H9 (cell line): ENCODE results near the gene GATA1. TPM values are rescaled to one million over a fixed set of nuclear protein-coding genes. Genes with fewer than 3 reads are reported as not detected.

ENCODE experiments used
- DNase-seq: peaks from one replicate; pipeline ENCODE4 v3.0.0-alpha.2; 2017
- H2AFZ ChIP-seq: one replicate; pipeline ENCODE4 v1.6.1; 2013; ENCODE audit warnings: mild to moderate bottlenecking, low read length, control low read depth, moderate library complexity
- H2AK5ac ChIP-seq: 2 replicates; pipeline ENCODE4 v1.6.1; 2013; ENCODE audit warnings: low read length, control low read depth, mixed read lengths; ENCODE audit not compliant: insufficient read length
- H2BK120ac ChIP-seq: one replicate; pipeline ENCODE4 v1.6.1; 2013; ENCODE audit warnings: low read depth, mild to moderate bottlenecking, low read length, control low read depth, inconsistent platforms; ENCODE audit not compliant: poor library complexity, severe bottlenecking
- H2BK12ac ChIP-seq: 2 replicates; pipeline ENCODE4 v1.6.1; 2013; ENCODE audit warnings: low read length, control low read depth, mixed read lengths, low read depth; ENCODE audit not compliant: insufficient read length
- H2BK15ac ChIP-seq: 2 replicates; pipeline ENCODE4 v1.6.1; 2013; ENCODE audit warnings: low read depth, low read length, control low read depth
- H2BK20ac ChIP-seq: one replicate; pipeline ENCODE4 v1.6.1; 2013; ENCODE audit warnings: low read depth, mild to moderate bottlenecking, low read length, control low read depth, inconsistent platforms; ENCODE audit not compliant: poor library complexity, severe bottlenecking
- H2BK5ac ChIP-seq: 2 replicates; pipeline ENCODE4 v1.6.1; 2013; ENCODE audit warnings: low read length, control low read depth, mixed read lengths; ENCODE audit not compliant: insufficient read length
- H3K14ac ChIP-seq: 2 replicates; pipeline ENCODE4 v1.6.1; 2013; ENCODE audit warnings: low read length, control low read depth; ENCODE audit not compliant: insufficient read depth
- H3K18ac ChIP-seq: 2 replicates; pipeline ENCODE4 v1.6.1; 2013; ENCODE audit warnings: low read depth, mild to moderate bottlenecking, mixed read lengths, low read length, control low read depth; ENCODE audit not compliant: insufficient read length
- H3K23ac ChIP-seq: 2 replicates; pipeline ENCODE4 v1.6.1; 2013; ENCODE audit warnings: low read length, control low read depth, mixed read lengths, low read depth; ENCODE audit not compliant: insufficient read length
- H3K23me2 ChIP-seq: 2 replicates; pipeline ENCODE4 v1.6.1; 2013; ENCODE audit warnings: low read depth, mild to moderate bottlenecking, mixed read lengths, low read length, control low read depth; ENCODE audit not compliant: insufficient read length, poor library complexity, severe bottlenecking
- H3K27ac ChIP-seq: 2 replicates; pipeline ENCODE4 v1.5.1; 2013; ENCODE audit warnings: low read length, control low read depth, mixed read lengths, low read depth; ENCODE audit not compliant: insufficient read length
- H3K27me3 ChIP-seq: 2 replicates; pipeline ENCODE4 v1.6.1; 2013; ENCODE audit warnings: low read length, control low read depth, inconsistent platforms; ENCODE audit not compliant: insufficient read depth
- H3K4ac ChIP-seq: 2 replicates; pipeline ENCODE4 v1.6.1; 2013; ENCODE audit warnings: low read depth, mild to moderate bottlenecking, control low read depth, inconsistent platforms, low read length, moderate library complexity
- H3K4me1 ChIP-seq: 2 replicates; pipeline ENCODE4 v1.6.1; 2013; ENCODE audit warnings: low read length, control low read depth, inconsistent platforms; ENCODE audit not compliant: insufficient read depth
- H3K4me2 ChIP-seq: 2 replicates; pipeline ENCODE4 v1.6.1; 2013; ENCODE audit warnings: low read length, control low read depth, mixed read lengths; ENCODE audit not compliant: insufficient read length, insufficient read depth
- H3K56ac ChIP-seq: 2 replicates; pipeline ENCODE4 v1.6.1; 2013; ENCODE audit warnings: low read depth, mild to moderate bottlenecking, mixed read lengths, low read length, control low read depth; ENCODE audit not compliant: insufficient read length
- H3K79me1 ChIP-seq: 2 replicates; pipeline ENCODE4 v1.6.1; 2013; ENCODE audit warnings: low read depth, mild to moderate bottlenecking, moderate library complexity, low read length, control low read depth, inconsistent platforms; ENCODE audit not compliant: insufficient read depth, poor library complexity, severe bottlenecking
- H3K79me2 ChIP-seq: 2 replicates; pipeline ENCODE4 v1.6.1; 2013; ENCODE audit warnings: low read length, control low read depth, inconsistent platforms; ENCODE audit not compliant: insufficient read depth
- H3K9ac ChIP-seq: 2 replicates; pipeline ENCODE4 v1.6.1; 2013; ENCODE audit warnings: low read length, control low read depth, mixed read lengths; ENCODE audit not compliant: insufficient read length; ENCODE audit errors: extremely low read depth
- H3K9me3 ChIP-seq: one replicate; pipeline ENCODE4 v1.6.1; 2013; ENCODE audit warnings: low read depth, low read length, inconsistent platforms; ENCODE audit not compliant: control insufficient read depth
- H3T11ph ChIP-seq: one replicate; pipeline ENCODE4 v1.6.1; 2013; ENCODE audit warnings: mild to moderate bottlenecking, low read length, control low read depth, inconsistent platforms
- H4K20me1 ChIP-seq: one replicate; pipeline ENCODE4 v1.6.1; 2013; ENCODE audit not compliant: control insufficient read depth, insufficient read length, insufficient read depth
- H4K5ac ChIP-seq: 2 replicates; pipeline ENCODE4 v1.6.1; 2013; ENCODE audit warnings: low read depth, mild to moderate bottlenecking, mixed read lengths, low read length, control low read depth; ENCODE audit not compliant: insufficient read length
- H4K8ac ChIP-seq: replicated peaks from 2 replicates; pipeline ENCODE4 v1.6.1; 2013; ENCODE audit warnings: low read length, control low read depth, mixed read lengths, low read depth; ENCODE audit not compliant: insufficient read length
- H4K91ac ChIP-seq: 2 replicates; pipeline ENCODE4 v1.6.1; 2013; ENCODE audit warnings: low read depth, mild to moderate bottlenecking, moderate library complexity, mixed read lengths, low read length, control low read depth; ENCODE audit not compliant: insufficient read length
- H3K27ac Mint-ChIP-seq, 3 experiments: 2 replicates in 2 of 3; 3 replicates in 1 of 3; pipeline ENCODE4 v1.8.0; 2020 to 2021; ENCODE audit warnings: mixed read lengths in 3 of 3, mild to moderate bottlenecking in 1 of 3, moderate library complexity in 1 of 3
- H3K27me3 Mint-ChIP-seq: 2 replicates; pipeline ENCODE4 v1.8.0; 2021; ENCODE audit warnings: low read depth, mild to moderate bottlenecking, moderate library complexity, mixed read lengths
- H3K36me3 Mint-ChIP-seq, 3 experiments: 2 replicates in 2 of 3; 3 replicates in 1 of 3; pipeline ENCODE4 v1.8.0; 2020 to 2021; ENCODE audit warnings: low read depth in 3 of 3, mixed read lengths in 3 of 3; ENCODE audit not compliant: insufficient read depth in 1 of 3
- H3K4me1 Mint-ChIP-seq, 2 experiments: 2 replicates each; pipeline ENCODE4 v1.8.0; 2020; ENCODE audit warnings: mixed read lengths in 2 of 2
- H3K4me3 Mint-ChIP-seq, 2 experiments: 2 replicates in 1 of 2; 3 replicates in 1 of 2; pipeline ENCODE4 v1.8.0; 2020 to 2021; ENCODE audit warnings: mild to moderate bottlenecking in 2 of 2, mixed read lengths in 2 of 2, moderate library complexity in 1 of 2
- H3K9me3 Mint-ChIP-seq, 2 experiments: 2 replicates in 1 of 2; 3 replicates in 1 of 2; pipeline ENCODE4 v1.8.0; 2020; ENCODE audit warnings: mild to moderate bottlenecking in 2 of 2, mixed read lengths in 2 of 2, moderate library complexity in 1 of 2
- WGBS: extraction: QIAGEN DNeasy Blood & Tissue Kit; methylation state at CpG from one replicate; pipeline ENCODE4 v1.1.7; 2013; ENCODE audit warnings: missing lambda C conversion rate, low lambda C conversion rate, mixed read lengths; ENCODE audit not compliant: insufficient read length; ENCODE audit errors: extremely low coverage; 5-methylcytosine and 5-hydroxymethylcytosine counted together
- total RNA-seq: library from RNA; stranded (reverse); gene quantifications from 2 replicates; pipeline ENCODE4 v1.2.1, GENCODE V29; 2021
- TF ChIP-seq, protein P1 (sequence below): fragments of 200-600 bp; sonication (generic); conservative IDR thresholded peaks from 3 replicates; pipeline ENCODE4 v1.8.0; 2021; ENCODE audit warnings: antibody characterized with exemption, mild to moderate bottlenecking

GATA1 gene
- total RNA-seq, 1 experiment from 2014 or later: not detected

DNA sequence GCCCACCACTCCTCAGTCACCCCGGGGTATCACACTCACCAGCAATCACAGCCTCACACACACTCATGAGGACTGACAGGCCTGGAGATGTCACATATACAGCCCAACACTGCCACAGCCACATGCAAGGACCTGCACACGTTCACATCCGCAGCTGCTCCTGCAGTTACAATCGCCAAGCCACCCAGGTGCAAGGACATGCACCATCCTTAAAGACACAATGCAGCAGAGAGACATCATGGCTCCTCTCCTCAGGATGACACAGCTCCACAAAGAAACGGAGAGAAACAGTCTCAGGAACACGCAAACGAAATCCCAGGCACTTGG is 48.0 kb downstream of the GATA1 start:
- Histone ChIP-seq H4K91ac (no peak overlapping the region), H2BK20ac (no peak overlapping the region), H3K9me3 (peaks cover 13% of the 10 kb centered on the region), H3K79me1 (no peaks in the 10 kb centered on the region), H3K9ac (peak overlapping the region; percentile 36), H3K23me2 (peaks cover 4% of the 10 kb centered on the region), H2AFZ (no peak overlapping the region), H3K56ac (no peak overlapping the region), H3K27me3 (peaks cover 12% of the 10 kb centered on the region), H3K14ac (no peak overlapping the region), H3K4ac (no peak overlapping the region), H2BK15ac (no peak overlapping the region), H3T11ph (no peak overlapping the region), H3K27ac (no peak overlapping the region), H3K4me2 (peak overlapping the region; percentile 98), H3K23ac (no peak overlapping the region), H4K5ac (no peak overlapping the region), H2BK12ac (no peak overlapping the region), H2BK5ac (no peak overlapping the region), H3K79me2 (no peaks in the 10 kb centered on the region), H2BK120ac (no peak overlapping the region), H4K20me1 (no peaks in the 10 kb centered on the region), H3K4me1 (no peaks in the 10 kb centered on the region), H2AK5ac (no peak overlapping the region), H4K8ac (no peak overlapping the region), H3K18ac (no peak overlapping the region)
- DNase-seq: no peak
- Mint-ChIP-seq H3K27ac (no peak overlapping the region), H3K36me3 (peaks cover 0 to 10% (median 0%) of the 10 kb centered on the region in 3 experiments; a peak in 5 of 7 replicates), H3K27me3 (peaks cover 74% of the 10 kb centered on the region), H3K4me1 (peaks cover 8 to 12% of the 10 kb centered on the region in 2 experiments), H3K4me3 (peak overlapping the region; percentile 63 to 88), H3K9me3 (peaks cover 64 to 76% of the 10 kb centered on the region in 2 experiments)
- WGBS: no CpG with 5 or more reads among the region's 7 CpGs
- TF ChIP-seq, protein P1, sequence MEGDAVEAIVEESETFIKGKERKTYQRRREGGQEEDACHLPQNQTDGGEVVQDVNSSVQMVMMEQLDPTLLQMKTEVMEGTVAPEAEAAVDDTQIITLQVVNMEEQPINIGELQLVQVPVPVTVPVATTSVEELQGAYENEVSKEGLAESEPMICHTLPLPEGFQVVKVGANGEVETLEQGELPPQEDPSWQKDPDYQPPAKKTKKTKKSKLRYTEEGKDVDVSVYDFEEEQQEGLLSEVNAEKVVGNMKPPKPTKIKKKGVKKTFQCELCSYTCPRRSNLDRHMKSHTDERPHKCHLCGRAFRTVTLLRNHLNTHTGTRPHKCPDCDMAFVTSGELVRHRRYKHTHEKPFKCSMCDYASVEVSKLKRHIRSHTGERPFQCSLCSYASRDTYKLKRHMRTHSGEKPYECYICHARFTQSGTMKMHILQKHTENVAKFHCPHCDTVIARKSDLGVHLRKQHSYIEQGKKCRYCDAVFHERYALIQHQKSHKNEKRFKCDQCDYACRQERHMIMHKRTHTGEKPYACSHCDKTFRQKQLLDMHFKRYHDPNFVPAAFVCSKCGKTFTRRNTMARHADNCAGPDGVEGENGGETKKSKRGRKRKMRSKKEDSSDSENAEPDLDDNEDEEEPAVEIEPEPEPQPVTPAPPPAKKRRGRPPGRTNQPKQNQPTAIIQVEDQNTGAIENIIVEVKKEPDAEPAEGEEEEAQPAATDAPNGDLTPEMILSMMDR: no peak
